NCI-H146 treated with DMSO at 0.1 percent for 48 hours (cell line): ENCODE measurements around the gene RNF144A.

Experiments used
- DNase-seq: peaks from one replicate; lab custom pipeline; 2025; ENCODE audit not compliant: unreplicated experiment; lab: John Stamatoyannopoulos, UW

RNF144A gene

GRCh38 chr2:7071916-7072556, 154.8 kb downstream of the RNF144A start:
- no peak for DNase-seq

- no peak for DNase-seq
These were observed 156.7 kb downstream of the RNF144A start for GRCh38 chr2:7073901-7074300.

- DNase-seq = no peak
These were observed 158.6 kb downstream of the RNF144A start for GRCh38 chr2:7075834-7076233.

- DNase-seq = no peak
These were observed 160.6 kb downstream of the RNF144A start for GRCh38 chr2:7077660-7078267.

- no peak for DNase-seq
These were observed 166.6 kb downstream of the RNF144A start for GRCh38 chr2:7083580-7084509.

- no peak for DNase-seq
These were observed 167.4 kb downstream of the RNF144A start for GRCh38 chr2:7084601-7085000.

- DNase-seq = no peak
These were observed 172.1 kb downstream of the RNF144A start for GRCh38 chr2:7089284-7089683.

- DNase-seq = no peak
These were observed 172.8 kb downstream of the RNF144A start for GRCh38 chr2:7089898-7090510.

- no peak for DNase-seq
These were observed 176.2 kb downstream of the RNF144A start for GRCh38 chr2:7093376-7093775.
